Anterior cingulate cortex (tissue), 58 donors: ENCODE results near the gene CGREF1.
A peak's percentile ranks its signal among the peaks of the same experiment; 100 is the strongest.
"Not testable (repeated sequence)": the region's sequence is repeated elsewhere in the genome, so short reads cannot be mapped to it uniquely, and the experiment has no call there.

Source experiments
- DNase-seq, 58 donors: peaks; one replicate each; lab custom pipeline; 2025; lab: John Stamatoyannopoulos, UW

CGREF1 gene

DNA sequence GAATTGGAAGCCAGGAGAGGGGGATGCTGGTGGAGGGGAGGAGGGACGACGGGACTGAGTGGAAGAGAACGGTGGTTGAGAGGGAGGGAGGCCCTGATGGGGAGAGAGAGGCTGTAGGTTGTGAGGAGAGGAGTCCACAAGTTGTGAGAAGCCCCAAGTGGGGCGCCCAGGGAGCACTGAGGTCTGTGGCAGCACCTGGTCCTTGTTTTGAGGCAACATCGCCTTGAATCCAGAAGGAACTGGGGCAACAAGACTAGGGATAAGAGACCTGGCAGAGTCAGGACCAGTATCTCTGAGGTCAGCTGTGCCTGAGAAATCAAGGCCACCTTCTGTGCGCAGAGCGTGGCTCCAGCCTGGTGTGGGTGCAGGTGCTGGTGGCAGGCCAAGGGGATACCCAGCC is 19.2 kb upstream of the CGREF1 start:
- DNase-seq, result no peak

DNA sequence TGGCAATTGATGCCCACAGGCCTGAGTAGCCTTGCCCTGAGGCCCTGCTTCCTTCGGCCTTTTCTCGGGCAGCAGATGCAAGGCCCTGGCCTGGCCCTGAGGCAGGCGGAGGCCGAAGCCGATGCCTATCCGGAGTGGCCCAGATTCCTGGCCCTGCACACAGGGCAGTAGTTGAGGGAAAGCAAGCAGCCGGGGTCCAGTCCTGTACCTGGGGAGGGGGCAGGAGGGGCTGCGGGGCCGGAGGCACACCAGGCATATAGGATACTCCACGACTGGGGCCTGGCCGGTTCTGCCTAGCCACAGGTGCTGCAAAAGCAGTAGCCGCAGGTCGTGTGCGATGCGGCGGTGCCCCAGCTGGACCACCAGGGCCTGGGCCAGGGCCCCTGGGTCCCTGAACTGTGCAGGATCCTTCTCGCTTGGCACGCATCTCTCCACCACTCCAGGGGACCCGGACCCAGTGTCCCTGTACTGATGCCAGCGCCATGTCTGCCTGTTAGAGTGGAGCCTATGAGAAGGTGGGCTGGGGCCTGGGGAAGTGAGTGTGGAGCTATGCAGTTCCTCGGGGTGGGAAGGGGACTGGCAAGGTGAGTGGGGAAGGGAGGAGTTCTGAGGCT is 18.5 kb upstream of the CGREF1 start:
- DNase-seq, result no peak

DNA sequence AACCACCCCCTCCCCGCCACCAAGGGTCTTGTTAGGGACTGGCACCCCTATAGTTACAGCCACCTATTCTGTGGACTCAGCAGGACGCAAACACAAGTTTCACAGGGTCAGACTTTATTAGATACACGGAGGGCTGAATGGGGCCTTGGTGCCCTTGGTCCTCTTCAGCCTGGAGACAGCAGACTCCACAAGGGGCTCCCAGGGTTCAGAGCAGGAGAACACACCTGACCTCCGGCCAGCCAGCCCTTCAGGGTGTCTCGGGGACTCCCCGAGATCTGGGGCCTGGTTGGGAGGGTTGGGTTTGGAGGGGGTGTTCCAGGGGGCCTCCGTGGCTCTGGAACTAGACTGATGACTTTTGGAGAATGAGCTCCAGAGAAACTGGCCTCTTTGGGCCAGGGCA is 17.8 kb upstream of the CGREF1 start:
- no peak for DNase-seq

DNA sequence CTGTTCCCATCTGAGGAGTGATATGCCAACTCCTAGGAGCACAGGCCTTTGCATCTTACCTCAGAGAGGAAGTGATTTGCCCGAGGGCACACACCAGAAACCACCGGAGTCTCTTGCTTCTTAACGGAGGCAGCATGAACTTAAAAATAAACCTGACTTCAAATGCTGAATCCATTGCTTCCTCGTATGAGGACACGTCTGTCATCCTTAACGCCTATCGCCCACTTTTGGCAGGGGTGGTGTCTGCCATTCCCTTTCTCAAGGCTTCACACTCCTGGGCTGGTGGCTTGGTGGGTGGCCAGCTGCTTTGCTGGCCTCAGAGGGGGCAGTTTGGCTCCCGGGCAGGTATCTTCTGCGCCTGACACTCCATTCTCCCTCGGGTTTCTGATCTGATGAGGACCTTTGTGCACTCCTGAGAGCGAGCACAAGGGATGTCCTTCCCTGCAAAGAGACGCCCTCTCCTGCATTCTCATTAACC is 16.6 kb upstream of the CGREF1 start:
- no peak for DNase-seq

DNA sequence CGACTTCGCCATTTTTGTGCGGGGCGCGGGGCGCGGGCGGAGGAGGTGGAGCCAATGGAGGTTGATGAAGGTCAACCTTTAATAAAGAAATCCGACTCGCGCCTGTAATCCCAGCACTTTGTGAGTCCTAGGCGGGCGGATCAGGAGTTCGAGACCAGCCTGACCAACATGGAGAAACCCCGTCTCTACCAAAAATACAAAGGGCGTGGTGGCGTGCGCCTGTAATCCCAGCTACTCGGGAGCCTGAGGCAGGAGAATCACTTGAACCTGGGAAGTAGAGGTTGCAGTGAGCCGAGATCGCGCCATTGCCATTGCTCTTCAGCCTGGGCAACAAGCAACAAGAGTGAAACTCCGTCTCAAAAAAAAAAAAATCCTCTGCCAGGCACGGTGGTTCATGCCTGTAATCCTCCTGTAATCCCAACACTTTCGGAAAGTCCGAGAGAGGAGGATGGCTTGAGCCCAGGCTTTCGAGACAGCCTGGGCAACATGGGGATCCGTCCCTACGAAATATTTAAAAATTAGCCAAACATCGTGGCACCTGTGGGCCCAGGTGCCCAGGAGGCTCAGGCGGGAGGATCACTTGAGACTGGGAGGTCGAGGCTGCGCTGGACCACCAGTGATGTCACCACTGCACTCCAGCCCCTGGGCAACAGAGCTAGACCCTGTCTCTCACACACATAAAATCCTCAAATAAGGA is 16.0 kb upstream of the CGREF1 start:
- DNase-seq, result no peak

DNA sequence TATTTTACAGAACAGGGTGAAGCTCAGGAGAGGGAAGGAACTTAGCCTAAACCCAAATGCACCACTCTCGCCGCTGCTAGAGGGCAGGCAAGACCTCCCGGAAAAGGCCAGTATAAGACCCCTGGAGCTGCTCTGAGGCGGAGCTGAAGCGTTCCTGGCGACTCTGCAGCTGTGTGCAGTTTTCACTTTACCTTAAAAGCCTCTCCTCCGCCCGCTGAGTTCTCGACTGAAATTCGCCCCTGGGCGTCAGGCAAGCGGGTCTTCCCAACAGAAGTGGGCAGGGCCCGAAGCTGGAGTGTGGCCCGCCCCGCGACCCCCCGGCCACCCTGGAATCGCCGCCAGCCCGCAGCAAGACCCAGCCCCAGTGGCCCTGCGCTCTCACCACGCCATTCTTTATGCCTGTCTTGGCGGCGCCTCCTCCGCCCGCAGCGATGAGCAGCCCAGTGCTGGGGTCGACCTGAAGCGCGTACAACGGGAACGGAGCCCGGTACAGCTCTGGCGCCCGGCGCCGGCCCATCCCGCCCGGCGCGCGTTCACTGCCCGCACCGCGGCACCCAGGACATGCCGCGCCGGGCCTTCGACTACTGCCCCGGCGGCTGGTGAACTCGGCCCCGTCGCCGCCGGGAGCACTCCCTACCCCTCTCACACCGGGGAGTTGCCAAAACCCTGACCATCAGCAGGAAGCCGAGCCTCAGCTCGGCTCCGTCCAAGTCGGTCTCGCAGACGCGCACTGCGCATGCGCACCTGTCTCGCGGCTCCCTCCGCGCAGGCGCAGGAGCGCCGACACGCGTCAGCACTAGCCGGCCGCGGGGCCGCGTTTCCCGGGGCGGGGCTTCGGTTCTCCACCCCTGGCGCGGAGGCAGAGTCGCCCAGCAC is 15.2 kb upstream of the CGREF1 start, which contains the start of gene PREB:
TSS of gene PREB (minus strand) at position 732 of the 876 bp plus-strand sequence. CDS start at position 517, 215 bp downstream.
- DNase-seq, result peak; percentile 75 to 97 (median 93)

DNA sequence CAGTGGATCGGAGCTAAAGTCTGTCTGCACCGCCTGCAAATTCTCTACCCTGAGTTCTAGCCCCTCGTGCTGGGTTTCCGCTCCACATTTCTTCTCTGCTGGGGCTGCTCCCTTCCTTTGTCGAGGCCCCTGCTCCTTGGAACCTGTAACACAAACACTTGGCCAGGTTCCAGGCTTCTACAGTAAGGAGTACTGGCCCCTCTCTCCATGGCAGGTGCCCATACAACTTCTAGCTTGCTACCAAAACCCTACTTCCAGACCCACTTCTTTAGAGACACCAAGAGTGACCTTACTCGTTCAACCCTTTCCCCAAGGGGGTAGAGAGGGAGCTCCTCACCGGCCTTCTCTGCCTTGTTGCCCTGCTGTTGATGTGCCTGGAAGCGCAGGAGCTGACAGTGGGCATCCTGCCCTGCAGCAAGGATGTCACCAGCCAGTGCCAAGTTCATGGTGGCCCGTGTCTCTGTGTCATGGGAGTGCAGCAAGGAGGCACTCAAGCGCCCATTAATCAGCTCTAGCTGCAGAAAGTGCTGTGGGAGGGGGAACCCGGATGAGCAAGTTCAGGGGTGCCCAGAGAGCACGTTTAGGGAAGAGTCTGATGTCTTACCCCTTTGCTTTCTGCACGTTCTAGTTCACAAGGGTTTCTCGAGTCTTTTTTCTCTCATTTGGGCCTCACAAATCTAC is 14.4 kb upstream of the CGREF1 start:
- DNase-seq, result peak in 1 of 58 donors; percentile 15

DNA sequence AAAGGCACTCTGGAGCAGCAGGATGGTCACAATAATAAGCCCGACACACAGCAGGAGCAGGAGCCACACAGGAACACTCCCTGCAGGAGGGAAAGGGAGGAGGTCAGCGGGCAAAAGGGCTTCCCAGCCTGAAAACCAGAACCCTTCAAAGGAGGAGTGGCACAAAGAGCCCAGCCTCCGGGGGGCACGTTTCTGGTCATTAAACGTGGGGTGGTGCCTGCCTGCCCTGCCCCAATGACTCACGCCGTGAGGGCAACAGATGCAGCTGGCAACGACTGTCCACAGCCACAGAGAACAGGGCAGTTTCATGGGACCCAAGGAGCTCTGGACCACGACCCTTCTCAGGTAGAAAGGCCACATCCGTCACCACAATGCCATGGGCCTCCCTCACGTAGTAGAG is 12.5 kb upstream of the CGREF1 start:
- DNase-seq, result no peak

DNA sequence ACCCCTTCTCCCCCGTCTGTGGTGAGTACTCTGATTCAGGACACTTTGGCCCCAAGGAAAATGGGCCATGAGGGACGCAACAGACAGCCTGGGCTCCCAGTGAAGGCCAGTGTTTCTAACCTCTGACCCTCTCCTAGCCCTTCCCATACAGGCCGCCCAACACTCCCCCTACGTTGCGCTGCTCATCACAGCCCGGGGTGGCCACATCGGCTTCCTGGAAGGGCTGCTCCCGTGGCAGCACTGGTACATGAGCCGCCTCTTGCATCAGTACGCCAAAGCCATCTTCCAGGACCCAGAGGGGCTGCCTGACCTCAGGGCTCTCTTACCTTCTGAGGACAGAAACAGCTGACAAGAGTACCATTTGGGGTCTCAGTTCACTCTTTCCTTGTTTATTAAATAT is 11.5 kb upstream of the CGREF1 start:
- DNase-seq, result no peak

DNA sequence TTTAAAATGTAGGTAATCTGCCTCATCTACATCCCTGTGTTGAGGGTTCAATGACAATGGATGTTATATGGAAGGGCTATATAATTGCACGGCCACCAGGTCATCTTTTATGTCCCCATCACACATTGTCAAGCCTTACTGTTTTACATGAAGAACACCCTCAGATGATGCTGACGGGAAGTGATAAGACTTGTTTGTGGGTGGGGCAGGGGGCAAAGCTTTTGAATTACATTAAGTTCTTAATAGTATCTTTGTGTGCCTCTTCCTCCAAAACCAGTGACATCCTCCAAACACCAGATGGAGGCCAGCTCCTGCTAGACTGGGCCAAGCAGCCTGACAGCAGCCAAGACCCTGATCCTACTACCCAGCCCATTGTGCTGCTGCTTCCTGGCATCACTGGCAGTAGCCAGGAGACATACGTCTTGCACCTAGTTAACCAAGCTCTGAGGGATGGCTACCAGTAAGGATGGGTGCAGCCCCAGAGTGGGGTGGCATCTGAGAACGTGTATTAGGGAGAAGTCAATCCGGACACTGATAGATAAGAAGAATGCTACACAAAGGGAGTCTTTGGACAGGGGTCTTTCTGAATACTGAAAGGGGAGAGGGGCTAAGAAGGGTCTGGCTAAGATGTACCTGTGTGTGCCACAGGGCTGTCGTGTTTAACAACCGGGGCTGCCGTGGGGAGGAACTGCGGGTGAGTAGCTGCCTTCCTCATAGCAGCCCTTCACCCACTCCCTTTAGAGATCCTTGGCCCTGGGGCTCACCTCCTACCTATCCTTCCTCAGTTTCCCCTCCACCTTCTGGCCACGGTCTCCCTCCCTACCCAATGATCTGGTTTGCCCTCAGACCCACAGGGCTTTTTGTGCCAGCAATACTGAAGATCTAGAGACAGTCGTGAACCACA is 10.0 kb upstream of the CGREF1 start:
- DNase-seq, result no peak

DNA sequence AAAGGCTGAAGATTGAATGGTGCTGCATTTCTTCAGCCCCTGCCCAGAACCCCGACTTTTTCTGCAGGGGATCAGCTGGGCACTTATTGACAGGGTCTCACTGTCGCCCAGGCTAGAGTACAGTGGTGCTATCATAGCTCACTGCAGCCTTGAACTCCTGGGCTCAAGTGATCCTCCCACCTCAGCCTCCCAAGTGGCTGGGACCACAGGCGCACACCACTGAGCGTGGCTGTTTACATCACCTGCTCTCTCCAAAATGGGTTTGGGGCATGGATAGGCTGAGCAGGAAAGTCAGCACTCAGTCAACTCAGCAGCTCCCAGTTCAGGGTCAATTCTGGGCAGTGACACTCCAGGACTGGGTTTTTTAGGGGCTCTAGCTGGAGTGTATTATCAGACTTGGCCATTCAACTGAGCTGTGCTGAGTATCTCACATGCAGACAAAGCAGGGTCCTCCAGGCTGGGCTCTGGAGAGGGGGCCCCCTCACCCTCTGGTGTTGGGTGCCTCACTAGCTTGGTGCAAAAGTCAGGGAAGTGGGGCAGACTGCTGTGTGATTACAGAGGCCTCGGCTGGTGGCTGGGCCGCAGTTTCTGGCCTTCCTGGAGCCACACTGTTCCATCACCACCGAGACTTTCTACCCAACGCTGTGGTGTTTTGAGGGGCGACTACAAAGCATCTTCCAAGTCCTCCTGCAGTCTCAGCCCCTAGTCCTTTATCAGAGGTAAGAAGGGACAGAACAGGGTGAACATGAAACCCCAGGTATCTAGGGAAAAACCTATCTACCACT is 9.1 kb upstream of the CGREF1 start:
- no peak for DNase-seq

DNA sequence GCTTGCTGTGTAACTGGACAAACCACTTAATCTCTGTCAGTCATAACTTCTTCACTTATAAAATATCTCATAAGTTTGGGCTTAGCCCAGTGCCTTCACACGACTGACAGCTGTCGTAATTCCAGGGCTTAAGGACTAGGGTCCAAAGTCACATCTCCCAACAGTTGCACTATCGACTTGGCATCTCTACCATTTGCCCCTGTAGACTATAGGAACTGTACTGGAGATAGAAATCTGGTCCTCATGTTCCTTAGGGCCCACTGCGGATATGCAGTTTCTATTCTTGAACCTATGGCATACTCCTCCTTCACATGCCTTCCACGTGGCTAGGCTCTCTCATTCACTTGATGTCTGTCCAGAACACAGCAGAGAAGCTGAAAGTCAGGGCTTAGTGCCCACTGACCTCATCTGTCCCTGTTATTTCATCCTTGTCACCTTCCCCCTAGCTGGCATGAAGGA is 7.4 kb upstream of the CGREF1 start:
- no peak for DNase-seq

DNA sequence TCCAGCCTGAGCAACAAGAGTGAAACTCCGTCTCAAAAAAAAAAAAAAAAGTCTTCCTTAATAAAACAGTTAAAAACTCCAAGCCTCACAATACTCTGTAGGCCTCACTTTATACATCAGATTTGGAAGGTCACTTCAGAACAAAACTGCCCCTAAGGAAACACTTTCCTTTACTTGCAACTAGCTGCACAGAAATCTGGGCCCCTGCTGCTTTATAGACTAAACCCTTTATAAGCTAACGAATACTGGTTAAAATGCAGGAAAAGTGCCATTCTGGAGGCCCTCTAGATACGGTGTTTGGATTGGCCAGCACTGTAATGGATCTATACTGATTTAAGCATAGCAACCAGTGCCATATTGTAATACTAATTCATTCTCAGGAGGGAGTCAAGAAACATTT is 6.2 kb upstream of the CGREF1 start:
- DNase-seq, result no peak

DNA sequence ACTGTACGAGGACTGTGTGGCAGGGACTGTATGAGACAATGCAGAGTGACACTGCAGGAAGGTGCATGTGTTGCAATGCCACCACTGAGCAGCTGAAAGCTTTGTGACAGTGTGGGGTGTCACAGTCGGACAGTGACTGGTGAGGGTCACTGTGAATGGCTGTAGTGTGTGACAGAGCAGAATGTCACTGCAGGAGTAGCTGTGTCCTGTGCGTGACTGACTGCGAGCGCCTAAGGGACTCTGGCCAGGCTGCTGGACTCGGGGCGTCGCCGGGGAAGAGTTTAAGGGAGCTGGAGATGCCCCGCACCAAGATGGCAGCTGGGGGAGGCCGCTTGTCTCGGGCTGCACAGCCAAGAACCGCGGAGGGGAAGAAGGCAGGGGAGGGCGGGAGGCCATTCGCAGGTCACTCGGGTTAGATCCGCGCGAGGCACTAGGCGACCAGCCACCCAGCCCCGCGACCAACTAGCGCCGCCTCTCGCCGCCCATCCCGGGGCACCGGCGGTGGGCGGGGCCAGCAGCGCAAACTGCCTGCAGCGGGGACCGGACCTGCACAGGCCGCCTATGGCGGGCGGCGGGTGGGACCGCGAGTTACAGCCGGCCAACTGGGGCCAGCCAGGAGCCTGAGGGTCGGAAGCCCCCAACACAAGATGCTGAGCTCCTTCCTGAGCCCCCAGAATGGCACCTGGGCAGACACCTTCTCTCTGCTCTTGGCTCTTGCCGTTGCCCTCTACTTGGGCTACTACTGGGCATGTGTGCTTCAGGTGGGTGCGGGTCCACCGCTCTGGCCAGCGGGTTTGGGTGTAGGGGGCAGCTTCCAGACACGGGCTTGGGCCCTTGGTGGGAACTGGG is 4.6 kb upstream of the CGREF1 start, which contains the start of gene ABHD1:
TSS of gene ABHD1 (plus strand) at position 514 of the 849 bp plus-strand sequence. CDS start at position 648, 134 bp downstream.
- peak in 55 of 58 donors; percentile 10 to 77 (median 55) for DNase-seq

DNA sequence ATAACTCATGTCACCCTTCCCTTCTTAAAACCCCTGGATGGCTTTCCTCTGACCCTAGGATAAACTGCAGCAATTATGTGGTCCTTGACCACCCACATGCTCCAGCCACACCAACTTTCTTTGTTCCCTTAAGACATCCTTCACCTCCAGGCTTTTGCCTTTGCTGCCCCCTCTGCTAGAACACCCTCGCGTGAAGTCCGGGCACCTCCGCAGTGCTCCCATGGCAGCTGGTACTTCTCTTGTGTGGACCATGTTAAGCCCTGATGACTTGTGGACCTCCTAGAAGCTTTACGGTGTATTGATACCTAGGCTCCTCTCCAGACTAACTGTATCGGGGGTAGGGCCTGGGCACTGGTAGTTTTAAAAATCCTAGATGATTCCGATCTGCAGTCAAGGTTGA is 3.9 kb upstream of the CGREF1 start:
- no peak for DNase-seq

DNA sequence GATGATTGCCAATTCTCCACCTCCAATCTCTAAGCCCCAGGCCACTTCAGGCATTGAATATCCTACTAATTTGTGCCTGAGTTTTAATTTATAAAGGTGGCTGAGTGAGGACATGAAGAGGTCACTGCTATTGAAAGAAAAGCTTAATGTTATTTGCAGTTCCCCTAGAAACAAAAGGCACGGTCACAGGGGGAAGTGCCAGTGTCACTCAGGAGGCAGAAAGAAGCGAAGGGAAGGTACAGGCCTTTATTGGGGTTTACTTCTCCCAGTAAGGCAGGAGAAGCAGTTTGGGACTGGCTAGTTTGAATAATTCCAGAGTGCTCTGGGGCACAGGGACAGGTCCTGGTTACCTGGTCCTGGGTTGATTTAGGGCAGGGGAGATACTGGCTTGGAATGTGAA is 3.0 kb upstream of the CGREF1 start:
- DNase-seq, result no peak

DNA sequence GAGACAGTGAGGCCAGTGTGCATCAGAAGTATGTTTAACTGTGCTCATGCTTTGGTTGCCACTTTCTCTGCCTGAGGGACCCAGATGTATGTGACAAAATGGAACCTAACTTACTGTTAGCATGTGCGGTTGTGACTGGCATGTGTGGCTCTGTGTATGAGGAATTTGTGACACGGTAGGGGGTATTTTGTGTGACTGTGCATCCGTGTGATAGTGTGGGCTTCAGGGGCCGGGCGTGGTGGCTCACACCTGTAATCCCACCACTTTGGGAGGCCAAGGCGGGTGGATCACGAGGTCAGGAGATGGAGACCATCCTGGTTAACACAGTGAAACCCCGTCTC is 372 bp upstream of the CGREF1 start:
- DNase-seq, result not testable (repeated sequence)
